GM15510 (cell line): Measurements from ENCODE around the gene MCTP1.

Experiments
- POLR2A ChIP-seq: IDR thresholded peaks from 3 replicates; pipeline ENCODE4 v1.6.1; 2011; ENCODE audit warnings: borderline replicate concordance; ENCODE audit not compliant: insufficient read length; ENCODE audit errors: extremely low read depth

Gene MCTP1

GRCh38 chr5:95084757-95085156 is 200.1 kb downstream of the MCTP1 start:
- TF ChIP-seq POLR2A: no peak

GRCh38 chr5:95083606-95084005 is 201.3 kb downstream of the MCTP1 start:
- no peak for TF ChIP-seq POLR2A

- no peak for TF ChIP-seq POLR2A
Observed at GRCh38 chr5:95081982-95082381, 202.9 kb downstream of the MCTP1 start.

GRCh38 chr5:95081500-95081960 is 203.4 kb downstream of the MCTP1 start:
- TF ChIP-seq POLR2A: peak; percentile 70

- no peak for TF ChIP-seq POLR2A
Observed at GRCh38 chr5:95080441-95080840, 204.5 kb downstream of the MCTP1 start.

- TF ChIP-seq POLR2A: no peak
Observed at GRCh38 chr5:95080030-95080429, 204.9 kb downstream of the MCTP1 start.

GRCh38 chr5:95078868-95079267 is 206.0 kb downstream of the MCTP1 start:
- no peak for TF ChIP-seq POLR2A

- no peak for TF ChIP-seq POLR2A
Observed at GRCh38 chr5:95076395-95077185, 208.3 kb downstream of the MCTP1 start.

GRCh38 chr5:95075111-95075510 is 209.8 kb downstream of the MCTP1 start:
- no peak for TF ChIP-seq POLR2A

- TF ChIP-seq POLR2A: no peak
Observed at GRCh38 chr5:95072281-95072680, 212.6 kb downstream of the MCTP1 start.

GRCh38 chr5:95070866-95071265 is 214.0 kb downstream of the MCTP1 start:
- TF ChIP-seq POLR2A: no peak

- no peak for TF ChIP-seq POLR2A
Observed at GRCh38 chr5:95070453-95070852, 214.4 kb downstream of the MCTP1 start.

GRCh38 chr5:95069948-95070347 is 214.9 kb downstream of the MCTP1 start:
- no peak for TF ChIP-seq POLR2A

GRCh38 chr5:95069021-95069420 is 215.9 kb downstream of the MCTP1 start:
- no peak for TF ChIP-seq POLR2A

GRCh38 chr5:95068289-95068910 is 216.5 kb downstream of the MCTP1 start:
- no peak for TF ChIP-seq POLR2A

- TF ChIP-seq POLR2A: no peak
Observed at GRCh38 chr5:95066048-95066447, 218.8 kb downstream of the MCTP1 start.
